Liver (tissue), 9 donors: ENCODE data around the gene CEP295NL. TPM values are rescaled to one million over a fixed set of nuclear protein-coding genes. Genes with fewer than 3 reads are reported as not detected.

Experiments
- DNase-seq: peaks from one replicate; pipeline ENCODE4 v3.0.0-alpha.2; 2017; ENCODE audit warnings: low spot score
- H3K27ac ChIP-seq, 2 donors: one replicate each; pipeline ENCODE4 v1.7.0; 2013; ENCODE audit warnings: inconsistent platforms in 2 of 2, low read length in 2 of 2, control low read depth in 1 of 2, low read depth in 1 of 2, mild to moderate bottlenecking in 1 of 2
- H3K27me3 ChIP-seq, 4 donors: one replicate each; pipeline versions ENCODE4 v1.6.1 to v1.7.0; 2013; ENCODE audit warnings: low read length in 3 of 4, inconsistent platforms in 1 of 4, mild to moderate bottlenecking in 1 of 4, moderate library complexity in 1 of 4; ENCODE audit not compliant: control insufficient read depth in 4 of 4, insufficient read depth in 4 of 4
- H3K36me3 ChIP-seq, 4 donors: one replicate each; pipeline versions ENCODE4 v1.6.1 to v1.7.0; 2013; ENCODE audit warnings: low read length in 3 of 4, mild to moderate bottlenecking in 3 of 4, low read depth in 1 of 4, moderate library complexity in 1 of 4; ENCODE audit not compliant: control insufficient read depth in 4 of 4, insufficient read depth in 3 of 4
- H3K4me1 ChIP-seq, 4 donors: one replicate each; pipeline versions ENCODE4 v1.6.1 to v1.7.0; 2013; ENCODE audit warnings: low read length in 3 of 4, mild to moderate bottlenecking in 3 of 4, moderate library complexity in 1 of 4; ENCODE audit not compliant: control insufficient read depth in 4 of 4, insufficient read depth in 4 of 4
- H3K4me3 ChIP-seq, 3 donors: one replicate each; pipeline versions ENCODE4 v1.6.1 to v1.7.0; 2013; ENCODE audit warnings: low read length in 3 of 3, control low read depth in 1 of 3, low read depth in 1 of 3, mild to moderate bottlenecking in 1 of 3
- H3K9ac ChIP-seq, 2 donors: one replicate each; pipeline ENCODE4 v1.7.0; 2013; ENCODE audit warnings: low read length in 2 of 2, mild to moderate bottlenecking in 2 of 2, moderate library complexity in 2 of 2, control low read depth in 1 of 2, low read depth in 1 of 2
- H3K9me3 ChIP-seq, 4 donors: one replicate each; pipeline versions ENCODE4 v1.6.1 to v1.7.0; 2013; ENCODE audit warnings: low read length in 3 of 4; ENCODE audit not compliant: control insufficient read depth in 4 of 4
- ATF3 ChIP-seq: IDR thresholded peaks from 2 replicates; pipeline ENCODE4 v1.6.1; 2016; ENCODE audit warnings: antibody characterized with exemption
- CTCF ChIP-seq: fragments of 150-350 bp; IDR thresholded peaks from 2 replicates; pipeline ENCODE4 v1.5.1; 2017; ENCODE audit warnings: improper control_type of control experiment, low read depth, low read length; ENCODE audit not compliant: missing input control
- EGR1 ChIP-seq, 2 donors: IDR thresholded peaks; 2 replicates each; pipeline ENCODE4 v1.6.1; 2016 to 2018; ENCODE audit warnings: antibody characterized with exemption in 2 of 2, low read depth in 2 of 2
- FOXA1 ChIP-seq: IDR thresholded peaks from 2 replicates; pipeline ENCODE4 v1.6.1; 2016; ENCODE audit warnings: antibody characterized with exemption
- FOXA2 ChIP-seq: IDR thresholded peaks from 2 replicates; pipeline ENCODE4 v1.6.1; 2016; ENCODE audit warnings: antibody characterized with exemption
- GABPA ChIP-seq, 2 donors: IDR thresholded peaks in 1 of 2; conservative IDR thresholded peaks in 1 of 2; 2 replicates each; pipeline ENCODE4 v1.6.1; 2016; ENCODE audit warnings: antibody characterized with exemption in 2 of 2, mild to moderate bottlenecking in 1 of 2, moderate library complexity in 1 of 2
- HNF4A ChIP-seq, 2 donors: conservative IDR thresholded peaks; 2 replicates each; pipeline ENCODE4 v1.6.1; 2016; ENCODE audit warnings: antibody characterized with exemption in 2 of 2, mild to moderate bottlenecking in 2 of 2
- HNF4G ChIP-seq: IDR thresholded peaks from 2 replicates; pipeline ENCODE4 v1.6.1; 2016; ENCODE audit warnings: antibody characterized with exemption
- JUND ChIP-seq, 2 donors: IDR thresholded peaks; 2 replicates each; pipeline ENCODE4 v1.6.1; 2016; ENCODE audit warnings: antibody characterized with exemption in 2 of 2
- MAX ChIP-seq: IDR thresholded peaks from 2 replicates; pipeline ENCODE4 v1.6.1; 2016; ENCODE audit warnings: antibody characterized with exemption
- NR2F2 ChIP-seq: IDR thresholded peaks from 2 replicates; pipeline ENCODE4 v1.6.1; 2016; ENCODE audit warnings: antibody characterized with exemption
- RAD21 ChIP-seq, 2 donors: IDR thresholded peaks; 2 replicates each; pipeline ENCODE4 v1.6.1; 2016; ENCODE audit warnings: antibody characterized with exemption in 2 of 2, mild to moderate bottlenecking in 2 of 2
- REST ChIP-seq: IDR thresholded peaks from 2 replicates; pipeline ENCODE4 v1.6.1; 2016; ENCODE audit warnings: antibody characterized with exemption, mild to moderate bottlenecking
- RXRA ChIP-seq, 2 donors: IDR thresholded peaks; 2 replicates each; pipeline ENCODE4 v1.6.1; 2017 to 2018; ENCODE audit warnings: antibody characterized with exemption in 2 of 2, mild to moderate bottlenecking in 1 of 2
- SP1 ChIP-seq: IDR thresholded peaks from 2 replicates; pipeline ENCODE4 v1.6.1; 2018; ENCODE audit warnings: antibody characterized with exemption, mild to moderate bottlenecking
- TAF1 ChIP-seq: conservative IDR thresholded peaks from 2 replicates; pipeline ENCODE4 v1.6.1; 2016; ENCODE audit warnings: antibody characterized with exemption, mild to moderate bottlenecking
- YY1 ChIP-seq: IDR thresholded peaks from 2 replicates; pipeline ENCODE4 v1.6.1; 2016; ENCODE audit warnings: antibody characterized with exemption, mild to moderate bottlenecking
- ZBTB33 ChIP-seq: IDR thresholded peaks from 2 replicates; pipeline ENCODE4 v1.6.1; 2016; ENCODE audit warnings: antibody characterized with exemption
- WGBS: extraction: QIAGEN DNeasy Blood & Tissue Kit; methylation state at CpG from one replicate; pipeline ENCODE4 v1.1.7; 2013; 5-methylcytosine and 5-hydroxymethylcytosine counted together
- polyA plus RNA-seq, 2 donors: library from polyadenylated mRNA; stranded (reverse) in 1 of 2; unstranded in 1 of 2; fragments of 200-250 nt in 1 of 2; fragments of >200 nt in 1 of 2; fragmentation: Nextera tagmentation in 1 of 2; extraction: Ambion mirVana in 1 of 2; gene quantifications; one replicate each; pipeline versions ENCODE4 v1.2.1 to v1.2.3, GENCODE V29; 2013 to 2015
- total RNA-seq, 2 donors: library from RNA; depleted of rRNA; stranded (reverse); fragments of >200 nt; gene quantifications; one replicate each; pipeline ENCODE4 v1.2.3, GENCODE V29; 2014
- donor health status: healthy.
- donor health status: healthy.
- donor health status: healthy.
- donor health status: healthy.
- donor health status: healthy.

The CEP295NL gene
- total and polyA plus RNA-seq, 4 donors, result 0.28 to 1.0 TPM; not detected in 2

- Histone ChIP-seq H3K4me1 (no peaks in the 10 kb centered on the region), H3K9ac (no peak overlapping the region), H3K36me3 (no peaks in the 10 kb centered on the region), H3K27me3 (no peaks in the 10 kb centered on the region), H3K9me3 (no peaks in the 10 kb centered on the region), H3K4me3 (no peak overlapping the region), H3K27ac (no peak overlapping the region)
- TF ChIP-seq RXRA (IDR thresholded peaks at IDR 0.05), result no peak
- TF ChIP-seq YY1, result no peak
- no peak for TF ChIP-seq MAX
- TF ChIP-seq ZBTB33, result no peak
- no peak for TF ChIP-seq JUND (IDR thresholded peaks at IDR 0.05)
- TF ChIP-seq REST, result no peak
- no peak for TF ChIP-seq HNF4A (conservative IDR thresholded peaks at IDR 0.05)
- no peak for TF ChIP-seq EGR1 (IDR thresholded peaks at IDR 0.05; ENCODE audit: low read depth in 2 of 2)
- TF ChIP-seq GABPA (IDR thresholded peaks at IDR 0.05 in 1 of 2, conservative IDR thresholded peaks at IDR 0.05 in 1 of 2), result no peak
- TF ChIP-seq RAD21 (IDR thresholded peaks at IDR 0.05), result no peak
- TF ChIP-seq CTCF, result no peak
- no peak for TF ChIP-seq FOXA2
- TF ChIP-seq NR2F2, result no peak
- no peak for TF ChIP-seq ATF3
- TF ChIP-seq FOXA1, result no peak
- no peak for TF ChIP-seq SP1
- TF ChIP-seq TAF1, result no peak
- WGBS, result 78% methylated on average over 6 of the region's 6 CpGs
- DNase-seq, result no peak
Measured at GRCh38 chr17:78872486-78872885, 30.5 kb downstream of the CEP295NL start.

GRCh38 chr17:78870621-78871020 lies 32.4 kb downstream of the CEP295NL start:
- H3K36me3 ChIP-seq, result no peaks in the 10 kb centered on the region
- 85% methylated on average over 15 of the region's 15 CpGs for WGBS
- TF ChIP-seq MAX (no peak), GABPA (IDR thresholded peaks at IDR 0.05 in 1 of 2, conservative IDR thresholded peaks at IDR 0.05 in 1 of 2) (no peak), SP1 (no peak), NR2F2 (no peak), TAF1 (no peak), FOXA1 (no peak), HNF4A (conservative IDR thresholded peaks at IDR 0.05) (no peak), FOXA2 (no peak), ZBTB33 (no peak), HNF4G (no peak), RAD21 (IDR thresholded peaks at IDR 0.05) (no peak), RXRA (IDR thresholded peaks at IDR 0.05) (no peak), REST (no peak), YY1 (no peak)

More at GRCh38 chr17:78870621-78871020, 32.4 kb downstream of the CEP295NL start:
- H3K9me3 ChIP-seq, result no peaks in the 10 kb centered on the region
- H3K9ac ChIP-seq, result no peak overlapping the region
- H3K4me1 ChIP-seq, result peaks cover 0 to 4% (median under 1%) of the 10 kb centered on the region in 4 donors
- no peaks in the 10 kb centered on the region for H3K27me3 ChIP-seq
- no peak overlapping the region for H3K27ac ChIP-seq
- no peak overlapping the region for H3K4me3 ChIP-seq
- no peak for DNase-seq
